ENCODE data around the gene TSKU.
"Not testable (repeated sequence)": the region's sequence is repeated elsewhere in the genome, so short reads cannot be mapped to it uniquely, and the experiment has no call there.

GRCh38 chr11:76733906-76734305 lies 49.2 kb upstream of the TSKU start:
- TF ChIP-seq EZH2phosphoT487 (IDR thresholded peaks at IDR 0.05; ENCODE audit: insufficient read depth, low read depth); EZH2 (IDR thresholded peaks at IDR 0.05; ENCODE audit: insufficient read depth, poor library complexity, severe bottlenecking): not testable (repeated sequence)
